ENCODE data around the gene JMJD4. TPM values are rescaled to one million over a fixed set of nuclear protein-coding genes. Genes with fewer than 3 reads are reported as not detected.

Gene JMJD4
- total RNA-seq, 1 experiment from 2014 or later: 24.4 TPM

DNA sequence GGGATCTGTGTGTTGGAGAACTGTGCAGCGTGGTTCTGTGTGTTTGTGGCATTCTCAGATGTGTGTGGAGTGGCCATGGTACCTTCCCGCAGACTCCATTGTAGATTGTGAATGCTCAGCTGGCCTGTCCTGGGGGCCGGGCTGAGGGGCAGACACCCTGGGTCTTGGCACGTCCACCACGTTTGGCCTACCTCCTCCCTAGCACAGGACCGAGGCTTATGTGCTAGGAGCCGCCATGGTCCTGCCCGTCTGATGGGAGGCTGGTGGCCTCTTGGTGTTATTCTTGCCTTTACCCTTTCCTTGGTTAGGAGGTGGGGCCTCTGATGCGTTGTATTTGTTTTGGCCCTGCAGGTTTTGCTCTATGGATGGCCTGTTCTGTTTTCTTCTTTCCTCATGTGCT is 25.3 kb upstream of the JMJD4 start:
- no peak overlapping the region for H3K27ac Mint-ChIP-seq
- Histone ChIP-seq H3K27me3 (ENCODE audit: insufficient read depth, low read length) (no peaks in the 10 kb centered on the region), H2BK20ac (ENCODE audit: low read depth, low read length, poor library complexity, severe bottlenecking) (no peak overlapping the region), H4K20me1 (ENCODE audit: control insufficient read depth, insufficient read depth, insufficient read length) (no peaks in the 10 kb centered on the region), H4K91ac (ENCODE audit: insufficient read length, low read depth, low read length) (no peak overlapping the region), H3K9me3 (ENCODE audit: control insufficient read depth, low read depth, low read length) (no peaks in the 10 kb centered on the region), H4K5ac (ENCODE audit: insufficient read length, low read depth, low read length) (no peak overlapping the region), H3K14ac (ENCODE audit: insufficient read depth, low read length) (no peak overlapping the region), H3K4ac (ENCODE audit: low read depth, low read length) (no peak overlapping the region), H3K23me2 (ENCODE audit: insufficient read length, low read depth, low read length, poor library complexity, severe bottlenecking) (peaks cover 2% of the 10 kb centered on the region), H3K27ac (ENCODE audit: insufficient read length, low read depth, low read length) (no peak overlapping the region), H3T11ph (ENCODE audit: low read length) (no peak overlapping the region), H3K9ac (ENCODE audit: extremely low read depth, insufficient read length, low read length) (no peak overlapping the region), H2BK120ac (ENCODE audit: low read depth, low read length, poor library complexity, severe bottlenecking) (no peak overlapping the region), H3K23ac (ENCODE audit: insufficient read length, low read depth, low read length) (no peak overlapping the region), H3K4me1 (ENCODE audit: insufficient read depth, low read length) (no peaks in the 10 kb centered on the region), H3K79me2 (ENCODE audit: insufficient read depth, low read length) (no peaks in the 10 kb centered on the region), H3K56ac (ENCODE audit: insufficient read length, low read depth, low read length) (no peak overlapping the region), H3K4me2 (ENCODE audit: insufficient read depth, insufficient read length, low read length) (no peak overlapping the region), H2BK15ac (ENCODE audit: low read depth, low read length) (no peak overlapping the region), H2AFZ (ENCODE audit: low read length) (no peak overlapping the region), H4K8ac (replicated peaks; ENCODE audit: insufficient read length, low read depth, low read length) (no peak overlapping the region), H2BK5ac (ENCODE audit: insufficient read length, low read length) (no peak overlapping the region), H3K18ac (ENCODE audit: insufficient read length, low read depth, low read length) (no peak overlapping the region), H2BK12ac (ENCODE audit: insufficient read length, low read depth, low read length) (no peak overlapping the region), H2AK5ac (ENCODE audit: insufficient read length, low read length) (no peak overlapping the region), H3K79me1 (ENCODE audit: insufficient read depth, low read depth, low read length, poor library complexity, severe bottlenecking) (peaks cover 6% of the 10 kb centered on the region)
- no peak overlapping the region for H3K4me3 Mint-ChIP-seq
- TF ChIP-seq, protein P1, sequence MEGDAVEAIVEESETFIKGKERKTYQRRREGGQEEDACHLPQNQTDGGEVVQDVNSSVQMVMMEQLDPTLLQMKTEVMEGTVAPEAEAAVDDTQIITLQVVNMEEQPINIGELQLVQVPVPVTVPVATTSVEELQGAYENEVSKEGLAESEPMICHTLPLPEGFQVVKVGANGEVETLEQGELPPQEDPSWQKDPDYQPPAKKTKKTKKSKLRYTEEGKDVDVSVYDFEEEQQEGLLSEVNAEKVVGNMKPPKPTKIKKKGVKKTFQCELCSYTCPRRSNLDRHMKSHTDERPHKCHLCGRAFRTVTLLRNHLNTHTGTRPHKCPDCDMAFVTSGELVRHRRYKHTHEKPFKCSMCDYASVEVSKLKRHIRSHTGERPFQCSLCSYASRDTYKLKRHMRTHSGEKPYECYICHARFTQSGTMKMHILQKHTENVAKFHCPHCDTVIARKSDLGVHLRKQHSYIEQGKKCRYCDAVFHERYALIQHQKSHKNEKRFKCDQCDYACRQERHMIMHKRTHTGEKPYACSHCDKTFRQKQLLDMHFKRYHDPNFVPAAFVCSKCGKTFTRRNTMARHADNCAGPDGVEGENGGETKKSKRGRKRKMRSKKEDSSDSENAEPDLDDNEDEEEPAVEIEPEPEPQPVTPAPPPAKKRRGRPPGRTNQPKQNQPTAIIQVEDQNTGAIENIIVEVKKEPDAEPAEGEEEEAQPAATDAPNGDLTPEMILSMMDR (conservative IDR thresholded peaks at IDR 0.05): no peak
- no peak for DNase-seq
- no peaks in the 10 kb centered on the region for H3K27me3 Mint-ChIP-seq (ENCODE audit: low read depth)
- H3K9me3 Mint-ChIP-seq: no peaks in the 10 kb centered on the region
- no CpG with 5 or more reads among the region's 9 CpGs for WGBS (ENCODE audit: extremely low coverage, insufficient read length, low lambda C conversion rate)
- H3K4me1 Mint-ChIP-seq: peaks cover 4 to 19% of the 10 kb centered on the region in 2 experiments; a peak in 2 of 4 replicates
- H3K36me3 Mint-ChIP-seq (ENCODE audit: insufficient read depth in 1 of 3, low read depth in 3 of 3): peaks cover 15 to 61% (median 36%) of the 10 kb centered on the region in 3 experiments

Data from H9 (cell line).